Hematopoietic multipotent progenitor cell treated with erythropoietin and hydrocortisone succinate and interleukin-3 and kit ligand, for 8 days (in vitro differentiated cells): ENCODE data around the gene ZNF749.
A peak's percentile ranks its signal among the peaks of the same experiment; 100 is the strongest.

ENCODE experiments used
- DNase-seq: peaks from one replicate; pipeline ENCODE4 v3.0.0-alpha.2; 2015

Gene ZNF749

GRCh38 chr19:57435062-57435978, at the start of gene ZNF749:
Gene ZNF749 (plus strand): TSS chr19:57435325. CDS start chr19:57435579, 254 bp downstream.
- peak; percentile 99 for DNase-seq

- no peak for DNase-seq
These were observed 45.9 kb upstream of the ZNF749 start for GRCh38 chr19:57389194-57389729.

- DNase-seq, result peak; percentile 99
These were observed 45.2 kb upstream of the ZNF749 start, which contains the start of gene ZNF548 for GRCh38 chr19:57389730-57390598. Gene ZNF548 (plus strand): TSS chr19:57389854. CDS start chr19:57390100, 246 bp downstream.

GRCh38 chr19:57395710-57396109, 39.4 kb upstream of the ZNF749 start:
- DNase-seq, result no peak

GRCh38 chr19:57398868-57399267, 36.3 kb upstream of the ZNF749 start:
- DNase-seq, result no peak

GRCh38 chr19:57403737-57404563, 31.2 kb upstream of the ZNF749 start:
- DNase-seq, result no peak

GRCh38 chr19:57406516-57407123, 28.5 kb upstream of the ZNF749 start:
- DNase-seq, result peak; percentile 78

GRCh38 chr19:57410877-57411671, 24.1 kb upstream of the ZNF749 start, which contains the start of gene ZNF17:
Gene ZNF17 (plus strand): TSS chr19:57411161. CDS start chr19:57413616, 2,455 bp downstream.
- peak; percentile 96 for DNase-seq

- DNase-seq, result no peak
These were observed 15.7 kb upstream of the ZNF749 start for GRCh38 chr19:57419439-57419838.

- DNase-seq, result no peak
These were observed 14.1 kb upstream of the ZNF749 start for GRCh38 chr19:57421037-57421436.

- no peak for DNase-seq
These were observed 601 bp upstream of the ZNF749 start for GRCh38 chr19:57434386-57435061.

- DNase-seq, result peak; percentile 95
These were observed 1.3 kb downstream of the ZNF749 start for GRCh38 chr19:57436417-57436816.

GRCh38 chr19:57437931-57438330, 2.8 kb downstream of the ZNF749 start:
- no peak for DNase-seq

GRCh38 chr19:57438925-57439324, 3.8 kb downstream of the ZNF749 start:
- no peak for DNase-seq

GRCh38 chr19:57441979-57442752, 7.0 kb downstream of the ZNF749 start:
- DNase-seq, result no peak

- no peak for DNase-seq
These were observed 8.1 kb downstream of the ZNF749 start for GRCh38 chr19:57443121-57443696.

GRCh38 chr19:57452307-57452706, 17.2 kb downstream of the ZNF749 start:
- DNase-seq, result no peak

- DNase-seq, result peak; percentile 77
These were observed 30.7 kb downstream of the ZNF749 start for GRCh38 chr19:57465680-57466381.
